HEK293 (cell line): ENCODE data around the gene PRR15.
A peak's percentile ranks its signal among the peaks of the same experiment; 100 is the strongest.

ENCODE experiments used
- AEBP2 ChIP-seq: fragments of 450-650 bp; formaldehyde crosslinking; IDR thresholded peaks from 2 replicates; pipeline ENCODE4 v1.5.1; 2016; ENCODE audit warnings: missing biosample characterization, missing genetic modification characterization, borderline replicate concordance
- BCL11B ChIP-seq: fragments of 450-650 bp; formaldehyde crosslinking; IDR thresholded peaks from 2 replicates; pipeline ENCODE4 v1.5.1; 2016; ENCODE audit warnings: low read depth, missing biosample characterization, missing genetic modification characterization
- EGR2 ChIP-seq: fragments of 450-650 bp; formaldehyde crosslinking; IDR thresholded peaks from 2 replicates; pipeline ENCODE4 v1.5.1; 2016; ENCODE audit warnings: low read depth, missing biosample characterization, missing genetic modification characterization
- KLF16 ChIP-seq: fragments of 450-650 bp; formaldehyde crosslinking; IDR thresholded peaks from 2 replicates; pipeline ENCODE4 v1.5.1; 2017; ENCODE audit warnings: missing biosample characterization, missing genetic modification characterization
- REST ChIP-seq: fragments of 450-650 bp; formaldehyde crosslinking; IDR thresholded peaks from 2 replicates; pipeline ENCODE4 v1.5.1; 2016; ENCODE audit warnings: missing biosample characterization, missing genetic modification characterization
- ZBTB21 ChIP-seq: fragments of 450-650 bp; formaldehyde crosslinking; IDR thresholded peaks from 2 replicates; pipeline ENCODE4 v1.5.1; 2017; ENCODE audit warnings: missing biosample characterization, missing genetic modification characterization
- ZFP41 ChIP-seq: fragments of 450-650 bp; formaldehyde crosslinking; IDR thresholded peaks from 2 replicates; pipeline ENCODE4 v1.5.1; 2016; ENCODE audit warnings: missing biosample characterization, missing genetic modification characterization, borderline replicate concordance
- ZNF133 ChIP-seq: fragments of 450-650 bp; formaldehyde crosslinking; IDR thresholded peaks from 2 replicates; pipeline ENCODE4 v1.5.1; 2016; ENCODE audit warnings: missing biosample characterization, missing genetic modification characterization
- ZNF148 ChIP-seq: fragments of 450-650 bp; formaldehyde crosslinking; IDR thresholded peaks from 2 replicates; pipeline ENCODE4 v1.5.0; 2017; ENCODE audit warnings: missing biosample characterization, missing genetic modification characterization, borderline replicate concordance
- ZNF157 ChIP-seq: fragments of 450-650 bp; formaldehyde crosslinking; IDR thresholded peaks from 2 replicates; pipeline ENCODE4 v1.5.1; 2016; ENCODE audit warnings: missing biosample characterization, missing genetic modification characterization
- ZNF211 ChIP-seq: fragments of 450-650 bp; formaldehyde crosslinking; IDR thresholded peaks from 2 replicates; pipeline ENCODE4 v1.5.1; 2016; ENCODE audit warnings: low read depth, missing biosample characterization, missing genetic modification characterization
- ZNF266 ChIP-seq: fragments of 450-650 bp; formaldehyde crosslinking; IDR thresholded peaks from 2 replicates; pipeline ENCODE4 v1.5.1; 2016; ENCODE audit warnings: missing biosample characterization, missing genetic modification characterization, low read depth
- ZNF341 ChIP-seq: fragments of 450-650 bp; formaldehyde crosslinking; IDR thresholded peaks from 2 replicates; pipeline ENCODE4; 2016; ENCODE audit warnings: low read depth, missing biosample characterization, missing genetic modification characterization
- ZNF366 ChIP-seq: fragments of 450-650 bp; formaldehyde crosslinking; conservative IDR thresholded peaks from 2 replicates; pipeline ENCODE4 v1.5.1; 2016; ENCODE audit warnings: missing biosample characterization, missing genetic modification characterization
- ZNF394 ChIP-seq: fragments of 450-650 bp; formaldehyde crosslinking; IDR thresholded peaks from 2 replicates; pipeline ENCODE4 v1.5.1; 2016; ENCODE audit warnings: missing biosample characterization, missing genetic modification characterization, mild to moderate bottlenecking, moderate library complexity, borderline replicate concordance
- ZNF48 ChIP-seq: fragments of 450-650 bp; formaldehyde crosslinking; IDR thresholded peaks from 2 replicates; pipeline ENCODE4 v1.5.1; 2016; ENCODE audit warnings: missing biosample characterization, missing genetic modification characterization
- ZNF510 ChIP-seq: fragments of 450-650 bp; formaldehyde crosslinking; IDR thresholded peaks from 2 replicates; pipeline ENCODE4 v1.5.1; 2018; ENCODE audit warnings: mild to moderate bottlenecking, missing genetic modification characterization, missing biosample characterization; ENCODE audit not compliant: insufficient replicate concordance
- ZNF521 ChIP-seq: fragments of 450-650 bp; formaldehyde crosslinking; IDR thresholded peaks from 2 replicates; pipeline ENCODE4 v1.5.1; 2017; ENCODE audit warnings: missing biosample characterization, mild to moderate bottlenecking, missing genetic modification characterization
- ZNF558 ChIP-seq: fragments of 450-650 bp; formaldehyde crosslinking; IDR thresholded peaks from 2 replicates; pipeline ENCODE4 v1.5.1; 2016; ENCODE audit warnings: missing biosample characterization, missing genetic modification characterization
- ZNF585B ChIP-seq: fragments of 450-650 bp; formaldehyde crosslinking; IDR thresholded peaks from 2 replicates; pipeline ENCODE4 v1.5.1; 2016; ENCODE audit warnings: missing biosample characterization, missing genetic modification characterization
- ZNF645 ChIP-seq: fragments of 450-650 bp; formaldehyde crosslinking; IDR thresholded peaks from 2 replicates; pipeline ENCODE4; 2016; ENCODE audit warnings: missing biosample characterization, missing genetic modification characterization
- ZNF701 ChIP-seq: fragments of 450-650 bp; formaldehyde crosslinking; IDR thresholded peaks from 2 replicates; pipeline ENCODE4 v1.5.1; 2016; ENCODE audit warnings: missing biosample characterization, missing genetic modification characterization
- ZNF747 ChIP-seq: fragments of 450-650 bp; formaldehyde crosslinking; IDR thresholded peaks from 2 replicates; pipeline ENCODE4 v1.5.1; 2016; ENCODE audit warnings: missing biosample characterization, missing genetic modification characterization
- ZNF76 ChIP-seq: fragments of 450-650 bp; formaldehyde crosslinking; IDR thresholded peaks from 2 replicates; pipeline ENCODE4; 2016; ENCODE audit warnings: low read depth, missing biosample characterization, missing genetic modification characterization, borderline replicate concordance
- ZNF768 ChIP-seq: fragments of 450-650 bp; formaldehyde crosslinking; IDR thresholded peaks from 2 replicates; pipeline ENCODE4 v1.5.1; 2018; ENCODE audit warnings: missing biosample characterization, mild to moderate bottlenecking, missing genetic modification characterization
- ZNF776 ChIP-seq: fragments of 450-650 bp; formaldehyde crosslinking; IDR thresholded peaks from 2 replicates; pipeline ENCODE4 v1.5.0; 2017; ENCODE audit warnings: missing biosample characterization, missing genetic modification characterization, borderline replicate concordance
- ZNF785 ChIP-seq: fragments of 450-650 bp; formaldehyde crosslinking; IDR thresholded peaks from 2 replicates; pipeline ENCODE4 v1.5.1; 2016; ENCODE audit warnings: missing biosample characterization, missing genetic modification characterization
- ZNF843 ChIP-seq: fragments of 450-650 bp; formaldehyde crosslinking; IDR thresholded peaks from 2 replicates; pipeline ENCODE4 v1.5.1; 2016; ENCODE audit warnings: missing biosample characterization, missing genetic modification characterization
- ZSCAN16 ChIP-seq: fragments of 450-650 bp; formaldehyde crosslinking; IDR thresholded peaks from 2 replicates; pipeline ENCODE4 v1.5.1; 2016; ENCODE audit warnings: missing biosample characterization, missing genetic modification characterization
- ZSCAN5A ChIP-seq: fragments of 450-650 bp; formaldehyde crosslinking; IDR thresholded peaks from 2 replicates; pipeline ENCODE4 v1.5.1; 2016; ENCODE audit warnings: missing biosample characterization, missing genetic modification characterization

The PRR15 gene

GRCh38 chr7:29563590-29564495, at the start of gene PRR15 (continued):
- TF ChIP-seq ZNF558 (tag by site-specific recombination), result no peak; the same call in 1 of the 2 replicates
- 0 out of 2 replicates have a peak, but pooled peaks have one; percentile 20 for TF ChIP-seq KLF16
- TF ChIP-seq ZNF266, result no peak
- TF ChIP-seq ZBTB21, result no peak
- peak; percentile 38 for TF ChIP-seq ZNF76 (tag by site-specific recombination)
- TF ChIP-seq EGR2 (tag by site-specific recombination), result peak; percentile 27; the same call in 1 of the 2 replicates
- no peak for TF ChIP-seq ZNF645 (tag by site-specific recombination)
- peak; percentile 92 for TF ChIP-seq ZNF341 (tag by site-specific recombination)
- no peak for TF ChIP-seq ZNF843 (tag by site-specific recombination)
- TF ChIP-seq ZNF394 (tag by site-specific recombination), result no peak
- no peak for TF ChIP-seq ZNF157 (tag by site-specific recombination)
- TF ChIP-seq ZNF211 (tag by site-specific recombination), result no peak
- no peak for TF ChIP-seq ZNF133 (tag by site-specific recombination)
- TF ChIP-seq ZNF148, result no peak
- TF ChIP-seq ZNF48 (tag by site-specific recombination), result no peak
- TF ChIP-seq ZNF785 (tag by site-specific recombination), result no peak
- TF ChIP-seq ZSCAN5A (tag by site-specific recombination), result no peak
- no peak for TF ChIP-seq ZNF701 (tag by site-specific recombination)
- no peak for TF ChIP-seq ZNF510 (tag by site-specific recombination)
- no peak for TF ChIP-seq BCL11B (tag by site-specific recombination)
- TF ChIP-seq AEBP2, result no peak
- no peak for TF ChIP-seq ZNF521
- TF ChIP-seq ZSCAN16 (tag by site-specific recombination), result no peak
- TF ChIP-seq REST (tag by site-specific recombination), result no peak
- TF ChIP-seq ZNF366 (tag by site-specific recombination), result peak; percentile 48; the same call in 1 of the 2 replicates
- no peak for TF ChIP-seq ZNF585B (tag by site-specific recombination)
- TF ChIP-seq ZNF747 (tag by site-specific recombination), result no peak
- no peak for TF ChIP-seq ZNF768 (tag by site-specific recombination)
- no peak for TF ChIP-seq ZNF776 (tag by site-specific recombination)
- TF ChIP-seq ZFP41 (tag by site-specific recombination), result no peak
